A549 (cell line): ENCODE data around the gene C1QTNF7.

ENCODE experiments used
- EP300 ChIP-seq, 2 experiments: fragments of >200 bp; sonication (Bioruptor Twin); formaldehyde crosslinking; IDR thresholded peaks; 2 replicates in 1 of 2; 3 replicates in 1 of 2; pipeline ENCODE4 v1.6.1; 2016 to 2017
- HMGXB4 ChIP-seq: fragments of 250-450 bp; sonication (Bioruptor Pico); IDR thresholded peaks from 2 replicates; pipeline ENCODE4 v1.5.0; 2021; ENCODE audit warnings: mild to moderate bottlenecking, moderate library complexity, borderline replicate concordance
- JUN ChIP-seq, 2 experiments: fragments of >200 bp; sonication (Bioruptor Twin); formaldehyde crosslinking; IDR thresholded peaks; 2 replicates in 1 of 2; 3 replicates in 1 of 2; pipeline ENCODE4 v1.6.1; 2016 to 2017
- JUNB ChIP-seq: fragments of >200 bp; sonication (Bioruptor Twin); formaldehyde crosslinking; IDR thresholded peaks from 2 replicates; pipeline ENCODE4 v1.6.1; 2016
- KDM1A ChIP-seq: fragments of 200-600 bp; sonication (generic); IDR thresholded peaks from 2 replicates; pipeline ENCODE4 v1.6.1; 2016; ENCODE audit warnings: low read depth, mild to moderate bottlenecking
- POLR2A ChIP-seq: IDR thresholded peaks from 2 replicates; pipeline ENCODE4 v1.6.1; 2012; ENCODE audit warnings: mild to moderate bottlenecking, low read length
- RFX5 ChIP-seq: fragments of 450-650 bp; IDR thresholded peaks from 2 replicates; pipeline ENCODE4 v1.7.1; 2014; ENCODE audit warnings: antibody characterized with exemption, mild to moderate bottlenecking, moderate library complexity
- SREBF2 ChIP-seq: fragments of 450-650 bp; IDR thresholded peaks from 2 replicates; pipeline ENCODE4 v1.6.1; 2014; ENCODE audit warnings: mild to moderate bottlenecking, moderate library complexity
- ZFP36 ChIP-seq: fragments of 450-650 bp; IDR thresholded peaks from 2 replicates; pipeline ENCODE4 v1.6.1; 2014; ENCODE audit warnings: borderline replicate concordance; ENCODE audit not compliant: partially characterized antibody
- ZSCAN20 ChIP-seq: fragments of 250-450 bp; sonication (Bioruptor Pico); IDR thresholded peaks from 2 replicates; pipeline ENCODE4 v1.8.0; 2022; ENCODE audit warnings: mild to moderate bottlenecking, moderate library complexity
- TF ChIP-seq, protein P1 (sequence below): fragments of 200-600 bp; sonication (generic); IDR thresholded peaks from 2 replicates; pipeline ENCODE4 v1.6.1; 2016; ENCODE audit warnings: antibody characterized with exemption, mild to moderate bottlenecking, moderate library complexity
- TF ChIP-seq, protein P2 (sequence below): IDR thresholded peaks from 2 replicates; pipeline ENCODE4 v1.6.1; 2012
- TF ChIP-seq, protein P3 (sequence below): fragments of >200 bp; sonication (Bioruptor Twin); formaldehyde crosslinking; IDR thresholded peaks from 3 replicates; pipeline ENCODE4 v1.5.1; 2016

- TF ChIP-seq EP300 (IDR thresholded peaks at IDR 0.05) (no peak), POLR2A (no peak), JUNB (no peak), KDM1A (no peak), ZFP36 (no peak), HMGXB4 (CRISPR knock-in tag) (no peak), RFX5 (no peak), ZSCAN20 (CRISPR knock-in tag) (no peak), JUN (IDR thresholded peaks at IDR 0.05) (no peak), SREBF2 (no peak)
- TF ChIP-seq, protein P1, sequence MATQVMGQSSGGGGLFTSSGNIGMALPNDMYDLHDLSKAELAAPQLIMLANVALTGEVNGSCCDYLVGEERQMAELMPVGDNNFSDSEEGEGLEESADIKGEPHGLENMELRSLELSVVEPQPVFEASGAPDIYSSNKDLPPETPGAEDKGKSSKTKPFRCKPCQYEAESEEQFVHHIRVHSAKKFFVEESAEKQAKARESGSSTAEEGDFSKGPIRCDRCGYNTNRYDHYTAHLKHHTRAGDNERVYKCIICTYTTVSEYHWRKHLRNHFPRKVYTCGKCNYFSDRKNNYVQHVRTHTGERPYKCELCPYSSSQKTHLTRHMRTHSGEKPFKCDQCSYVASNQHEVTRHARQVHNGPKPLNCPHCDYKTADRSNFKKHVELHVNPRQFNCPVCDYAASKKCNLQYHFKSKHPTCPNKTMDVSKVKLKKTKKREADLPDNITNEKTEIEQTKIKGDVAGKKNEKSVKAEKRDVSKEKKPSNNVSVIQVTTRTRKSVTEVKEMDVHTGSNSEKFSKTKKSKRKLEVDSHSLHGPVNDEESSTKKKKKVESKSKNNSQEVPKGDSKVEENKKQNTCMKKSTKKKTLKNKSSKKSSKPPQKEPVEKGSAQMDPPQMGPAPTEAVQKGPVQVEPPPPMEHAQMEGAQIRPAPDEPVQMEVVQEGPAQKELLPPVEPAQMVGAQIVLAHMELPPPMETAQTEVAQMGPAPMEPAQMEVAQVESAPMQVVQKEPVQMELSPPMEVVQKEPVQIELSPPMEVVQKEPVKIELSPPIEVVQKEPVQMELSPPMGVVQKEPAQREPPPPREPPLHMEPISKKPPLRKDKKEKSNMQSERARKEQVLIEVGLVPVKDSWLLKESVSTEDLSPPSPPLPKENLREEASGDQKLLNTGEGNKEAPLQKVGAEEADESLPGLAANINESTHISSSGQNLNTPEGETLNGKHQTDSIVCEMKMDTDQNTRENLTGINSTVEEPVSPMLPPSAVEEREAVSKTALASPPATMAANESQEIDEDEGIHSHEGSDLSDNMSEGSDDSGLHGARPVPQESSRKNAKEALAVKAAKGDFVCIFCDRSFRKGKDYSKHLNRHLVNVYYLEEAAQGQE: no peak
- TF ChIP-seq, protein P2, sequence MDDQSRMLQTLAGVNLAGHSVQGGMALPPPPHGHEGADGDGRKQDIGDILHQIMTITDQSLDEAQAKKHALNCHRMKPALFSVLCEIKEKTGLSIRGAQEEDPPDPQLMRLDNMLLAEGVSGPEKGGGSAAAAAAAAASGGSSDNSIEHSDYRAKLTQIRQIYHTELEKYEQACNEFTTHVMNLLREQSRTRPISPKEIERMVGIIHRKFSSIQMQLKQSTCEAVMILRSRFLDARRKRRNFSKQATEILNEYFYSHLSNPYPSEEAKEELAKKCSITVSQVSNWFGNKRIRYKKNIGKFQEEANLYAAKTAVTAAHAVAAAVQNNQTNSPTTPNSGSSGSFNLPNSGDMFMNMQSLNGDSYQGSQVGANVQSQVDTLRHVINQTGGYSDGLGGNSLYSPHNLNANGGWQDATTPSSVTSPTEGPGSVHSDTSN: no peak
- TF ChIP-seq, protein P3, sequence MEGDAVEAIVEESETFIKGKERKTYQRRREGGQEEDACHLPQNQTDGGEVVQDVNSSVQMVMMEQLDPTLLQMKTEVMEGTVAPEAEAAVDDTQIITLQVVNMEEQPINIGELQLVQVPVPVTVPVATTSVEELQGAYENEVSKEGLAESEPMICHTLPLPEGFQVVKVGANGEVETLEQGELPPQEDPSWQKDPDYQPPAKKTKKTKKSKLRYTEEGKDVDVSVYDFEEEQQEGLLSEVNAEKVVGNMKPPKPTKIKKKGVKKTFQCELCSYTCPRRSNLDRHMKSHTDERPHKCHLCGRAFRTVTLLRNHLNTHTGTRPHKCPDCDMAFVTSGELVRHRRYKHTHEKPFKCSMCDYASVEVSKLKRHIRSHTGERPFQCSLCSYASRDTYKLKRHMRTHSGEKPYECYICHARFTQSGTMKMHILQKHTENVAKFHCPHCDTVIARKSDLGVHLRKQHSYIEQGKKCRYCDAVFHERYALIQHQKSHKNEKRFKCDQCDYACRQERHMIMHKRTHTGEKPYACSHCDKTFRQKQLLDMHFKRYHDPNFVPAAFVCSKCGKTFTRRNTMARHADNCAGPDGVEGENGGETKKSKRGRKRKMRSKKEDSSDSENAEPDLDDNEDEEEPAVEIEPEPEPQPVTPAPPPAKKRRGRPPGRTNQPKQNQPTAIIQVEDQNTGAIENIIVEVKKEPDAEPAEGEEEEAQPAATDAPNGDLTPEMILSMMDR: no peak
Observed at GRCh38 chr4:15482842-15483241, 55.0 kb downstream of the C1QTNF7 start.
